Left lung (tissue), 10 donors: ENCODE results near the gene ERI3. TPM values are rescaled to one million over a fixed set of nuclear protein-coding genes. Genes with fewer than 3 reads are reported as not detected.

Source experiments
- ATAC-seq: fragments of 200-7000 bp; cut with Tn5 transposase; one replicate; pipeline ENCODE4 v1.9.1; 2020; ENCODE audit warnings: moderate library complexity
- DNase-seq, 4 donors: peaks; one replicate each; pipeline ENCODE4 v3.0.0-alpha.2; 2013 to 2020
- H3K27ac ChIP-seq, 2 donors: fragments of 200-600 bp; sonication (generic) in 1 of 2; one replicate each; pipeline versions ENCODE4 v1.5.0 to v1.8.0; 2020 to 2021
- H3K27me3 ChIP-seq, 2 donors: fragments of 200-600 bp; sonication (generic) in 1 of 2; one replicate each; pipeline versions ENCODE4 v1.5.0 to v1.8.0; 2020 to 2021
- H3K36me3 ChIP-seq, 2 donors: fragments of 200-600 bp; sonication (generic) in 1 of 2; one replicate each; pipeline versions ENCODE4 v1.5.0 to v1.8.0; 2020 to 2021
- H3K4me1 ChIP-seq, 2 donors: fragments of 200-600 bp; one replicate each; pipeline ENCODE4 v1.8.0; 2021
- H3K4me3 ChIP-seq, 2 donors: fragments of 200-600 bp; sonication (generic) in 1 of 2; one replicate each; pipeline versions ENCODE4 v1.5.0 to v1.8.0; 2020 to 2021; ENCODE audit warnings: mild to moderate bottlenecking in 1 of 2
- H3K9me3 ChIP-seq, 2 donors: fragments of 200-600 bp; sonication (generic) in 1 of 2; one replicate each; pipeline versions ENCODE4 v1.5.0 to v1.8.0; 2020 to 2021
- CTCF ChIP-seq, 2 donors: fragments of 200-600 bp; sonication (generic) in 1 of 2; IDR thresholded peaks; one replicate each; pipeline versions ENCODE4 v1.5.0 to v1.8.0; 2021; ENCODE audit warnings: antibody characterized with exemption in 2 of 2
- intact Hi-C, 2 donors: fragments of 100-400 bp; cut with DNase I; formaldehyde crosslinking; loops; one replicate each; pipeline versions ENCODE4 v1.11.2 to v1.14.2; 2022
- polyA plus RNA-seq, 6 donors: library from polyadenylated mRNA; unstranded; fragments of 120-200 nt; gene quantifications; one replicate each; pipeline ENCODE4 v1.2.1, GENCODE V29; 2013; ENCODE audit not compliant: insufficient read length in 6 of 6
- total RNA-seq, 2 donors: library from RNA; stranded (reverse); fragmentation: NEBNext Ultra II Directional; extraction: Animal tissue kit (Norgen Biotek cat#: 25700); gene quantifications; one replicate each; pipeline ENCODE4 v1.2.1, GENCODE V29; 2021
- donor health status: DM: no; HTN: yes; CAD: no.
- donor health status: DM: no; HTN: no; CAD: no.

Gene ERI3
- total and polyA plus RNA-seq, 8 donors: 44.5 to 70.7 (median 65.3) TPM

GRCh38 chr1:44351289-44351688 is 3.8 kb downstream of the ERI3 start:
- DNase-seq (no peak), ATAC-seq (no peak)
- intact Hi-C loops: no loop called here
- no peak for TF ChIP-seq CTCF (IDR thresholded peaks at IDR 0.05)
- H3K4me3 ChIP-seq: no peak overlapping the region
- no peaks in the 10 kb centered on the region for H3K36me3 ChIP-seq
- H3K27ac ChIP-seq: no peak overlapping the region
- no peaks in the 10 kb centered on the region for H3K9me3 ChIP-seq
- peaks cover 6 to 18% of the 10 kb centered on the region in 2 donors for H3K4me1 ChIP-seq
- H3K27me3 ChIP-seq: no peaks in the 10 kb centered on the region

- no peak for TF ChIP-seq CTCF (IDR thresholded peaks at IDR 0.05)
- H3K4me3 ChIP-seq: no peak overlapping the region
- DNase-seq: no peak
- no peaks in the 10 kb centered on the region for H3K9me3 ChIP-seq
- H3K27me3 ChIP-seq: no peaks in the 10 kb centered on the region
- intact Hi-C loops: no loop called here
- H3K4me1 ChIP-seq: peaks cover 0 to 1% of the 10 kb centered on the region in 2 donors
- ATAC-seq: no peak
- H3K36me3 ChIP-seq: no peaks in the 10 kb centered on the region
- H3K27ac ChIP-seq: peak overlapping the region in 1 of 2 donors; percentile 14
Measured at GRCh38 chr1:44348061-44348485, 7.0 kb downstream of the ERI3 start.

DNA sequence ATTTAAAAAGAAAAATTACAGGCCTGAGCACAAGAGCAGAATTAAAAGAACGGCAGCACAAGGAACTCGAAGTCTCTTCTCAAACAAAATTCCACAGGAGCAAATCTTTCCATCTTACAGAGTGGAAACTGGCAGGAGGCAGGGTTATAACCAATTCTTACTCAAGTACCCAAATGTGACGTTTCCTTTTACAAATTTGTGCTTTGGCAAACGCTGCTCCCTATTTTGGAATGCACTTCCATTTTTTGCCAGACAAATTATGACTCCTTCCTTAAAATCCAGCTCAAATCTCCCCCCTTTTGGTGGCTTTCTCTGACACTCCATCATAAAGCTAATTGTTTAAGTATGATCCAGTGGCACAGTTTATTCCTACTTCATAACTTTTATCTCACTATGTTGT is 7.8 kb downstream of the ERI3 start:
- DNase-seq (no peak), ATAC-seq (peak; percentile 58)
- no peak overlapping the region for H3K4me3 ChIP-seq
- H3K4me1 ChIP-seq: no peaks in the 10 kb centered on the region
- TF ChIP-seq CTCF (IDR thresholded peaks at IDR 0.05): no peak
- H3K36me3 ChIP-seq: no peaks in the 10 kb centered on the region
- H3K27me3 ChIP-seq: no peaks in the 10 kb centered on the region
- no peaks in the 10 kb centered on the region for H3K9me3 ChIP-seq
- intact Hi-C loops: no loop called here
- H3K27ac ChIP-seq: peak overlapping the region in 1 of 2 donors; percentile 14

GRCh38 chr1:44346878-44347277 is 8.2 kb downstream of the ERI3 start:
- intact Hi-C loops: no loop called here
- DNase-seq (no peak), ATAC-seq (no peak)
- TF ChIP-seq CTCF (IDR thresholded peaks at IDR 0.05): no peak
- Histone ChIP-seq H3K27ac (peak overlapping the region in 1 of 2 donors; percentile 14), H3K27me3 (no peaks in the 10 kb centered on the region), H3K4me3 (no peak overlapping the region), H3K9me3 (no peaks in the 10 kb centered on the region), H3K36me3 (no peaks in the 10 kb centered on the region), H3K4me1 (no peaks in the 10 kb centered on the region)

- no peaks in the 10 kb centered on the region for H3K4me1 ChIP-seq
Measured at GRCh38 chr1:44346184-44346583, 8.9 kb downstream of the ERI3 start.

More at GRCh38 chr1:44346184-44346583, 8.9 kb downstream of the ERI3 start:
- Histone ChIP-seq H3K27ac (no peak overlapping the region), H3K36me3 (no peaks in the 10 kb centered on the region), H3K4me3 (no peak overlapping the region), H3K9me3 (no peaks in the 10 kb centered on the region), H3K27me3 (no peaks in the 10 kb centered on the region)
- no peak for ATAC-seq
- intact Hi-C loops: no loop called here
- DNase-seq: no peak
- TF ChIP-seq CTCF (IDR thresholded peaks at IDR 0.05): no peak
